Measurements from ENCODE around the gene FAM89B.

Gene FAM89B

GRCh38 chr11:65578134-65578533 lies 5.8 kb downstream of the FAM89B start:
- no peaks in the 10 kb centered on the region for H3K27me3 ChIP-seq (ENCODE audit: insufficient read depth, low read depth, severe bottlenecking)
- H3K36me3 ChIP-seq: peaks cover 18% of the 10 kb centered on the region
- TF ChIP-seq CTCF (IDR thresholded peaks at IDR 0.05; ENCODE audit: low read depth, low read length): no peak
- H3K9me3 ChIP-seq (ENCODE audit: severe bottlenecking): no peaks in the 10 kb centered on the region
- no peak overlapping the region for H3K27ac ChIP-seq
- DNase-seq: no peak
- no peak overlapping the region for H3K4me3 ChIP-seq (ENCODE audit: low read depth, low read length)

GRCh38 chr11:65578667-65579066 lies 6.3 kb downstream of the FAM89B start:
- Histone ChIP-seq H3K36me3 (peaks cover 13% of the 10 kb centered on the region), H3K4me3 (ENCODE audit: low read depth, low read length) (no peak overlapping the region), H3K27me3 (ENCODE audit: insufficient read depth, low read depth, severe bottlenecking) (no peaks in the 10 kb centered on the region), H3K9me3 (ENCODE audit: severe bottlenecking) (no peaks in the 10 kb centered on the region), H3K27ac (no peak overlapping the region)
- TF ChIP-seq CTCF (IDR thresholded peaks at IDR 0.05; ENCODE audit: low read depth, low read length): no peak
- no peak for DNase-seq

- H3K4me3 ChIP-seq (ENCODE audit: low read depth, low read length): no peak overlapping the region
- H3K36me3 ChIP-seq: peaks cover 12% of the 10 kb centered on the region
- TF ChIP-seq CTCF (IDR thresholded peaks at IDR 0.05; ENCODE audit: low read depth, low read length): no peak
- no peak overlapping the region for H3K27ac ChIP-seq
- H3K27me3 ChIP-seq (ENCODE audit: insufficient read depth, low read depth, severe bottlenecking): no peaks in the 10 kb centered on the region
- no peaks in the 10 kb centered on the region for H3K9me3 ChIP-seq (ENCODE audit: severe bottlenecking)
- DNase-seq: no peak
Measured at GRCh38 chr11:65579291-65579690, 7.0 kb downstream of the FAM89B start.

- no peak for DNase-seq
- Histone ChIP-seq H3K27ac (no peak overlapping the region), H3K4me3 (ENCODE audit: low read depth, low read length) (no peak overlapping the region), H3K27me3 (ENCODE audit: insufficient read depth, low read depth, severe bottlenecking) (no peaks in the 10 kb centered on the region), H3K36me3 (peaks cover 8% of the 10 kb centered on the region), H3K9me3 (ENCODE audit: severe bottlenecking) (no peaks in the 10 kb centered on the region)
- no peak for TF ChIP-seq CTCF (IDR thresholded peaks at IDR 0.05; ENCODE audit: low read depth, low read length)
Measured at GRCh38 chr11:65580031-65580692, 7.8 kb downstream of the FAM89B start.

- Histone ChIP-seq H3K36me3 (peaks cover 6% of the 10 kb centered on the region), H3K27me3 (ENCODE audit: insufficient read depth, low read depth, severe bottlenecking) (no peaks in the 10 kb centered on the region), H3K4me3 (ENCODE audit: low read depth, low read length) (no peak overlapping the region), H3K27ac (no peak overlapping the region), H3K9me3 (ENCODE audit: severe bottlenecking) (no peaks in the 10 kb centered on the region)
- no peak for TF ChIP-seq CTCF (IDR thresholded peaks at IDR 0.05; ENCODE audit: low read depth, low read length)
- DNase-seq: no peak
Measured at GRCh38 chr11:65580756-65581155, 8.4 kb downstream of the FAM89B start.

- Histone ChIP-seq H3K27ac (no peak overlapping the region), H3K36me3 (peaks cover 6% of the 10 kb centered on the region), H3K9me3 (ENCODE audit: severe bottlenecking) (no peaks in the 10 kb centered on the region), H3K27me3 (ENCODE audit: insufficient read depth, low read depth, severe bottlenecking) (no peaks in the 10 kb centered on the region), H3K4me3 (ENCODE audit: low read depth, low read length) (no peak overlapping the region)
- TF ChIP-seq CTCF (IDR thresholded peaks at IDR 0.05; ENCODE audit: low read depth, low read length): no peak
- DNase-seq: no peak
Measured at GRCh38 chr11:65581928-65582327, 9.6 kb downstream of the FAM89B start.

All from WERI-Rb-1 (cell line).